KOPT-K1 (cell line): ENCODE data around the gene NEURL2.
"Not testable (repeated sequence)": the region's sequence is repeated elsewhere in the genome, so short reads cannot be mapped to it uniquely, and the experiment has no call there.

Source experiments
- H3K27ac ChIP-seq: fragments of 200-600 bp; sonication (generic); 2 replicates; pipeline ENCODE4 v1.5.1; 2016; ENCODE audit warnings: antibody characterized with exemption, mild to moderate bottlenecking, low read depth, low read length; ENCODE audit not compliant: poor library complexity, severe bottlenecking
- H3K36me3 ChIP-seq: fragments of 200-600 bp; sonication (generic); 2 replicates; pipeline ENCODE4 v1.5.1; 2017; ENCODE audit warnings: antibody characterized with exemption, mild to moderate bottlenecking, low read length, moderate library complexity; ENCODE audit not compliant: insufficient read depth
- H3K9me3 ChIP-seq: fragments of 200-600 bp; sonication (generic); 2 replicates; pipeline ENCODE4 v1.5.1; 2017; ENCODE audit warnings: antibody characterized with exemption, low read length, mild to moderate bottlenecking; ENCODE audit not compliant: insufficient read depth, poor library complexity, severe bottlenecking

The NEURL2 gene, protein sequence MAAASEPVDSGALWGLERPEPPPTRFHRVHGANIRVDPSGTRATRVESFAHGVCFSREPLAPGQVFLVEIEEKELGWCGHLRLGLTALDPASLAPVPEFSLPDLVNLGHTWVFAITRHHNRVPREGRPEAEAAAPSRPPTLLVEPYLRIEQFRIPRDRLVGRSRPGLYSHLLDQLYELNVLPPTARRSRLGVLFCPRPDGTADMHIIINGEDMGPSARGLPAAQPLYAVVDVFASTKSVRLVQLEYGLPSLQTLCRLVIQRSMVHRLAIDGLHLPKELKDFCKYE

GRCh38 chr20:45890985-45891983 lies at the start of gene NEURL2, which contains the start of gene CTSA:
Gene NEURL2, minus strand, starts transcription at chr20:45891208. Its CDS starts 217 bp downstream, at chr20:45890991.
Gene CTSA, plus strand, starts transcription at chr20:45891335. Its CDS starts 234 bp downstream, at chr20:45891569.
- peaks cover 38% of the 10 kb centered on the region for H3K36me3 ChIP-seq
- peak within 1 kb of the TSS; percentile 69 for H3K27ac ChIP-seq
- no peaks in the 10 kb centered on the region for H3K9me3 ChIP-seq

- no peak overlapping the region for H3K27ac ChIP-seq
- no peaks in the 10 kb centered on the region for H3K9me3 ChIP-seq
- H3K36me3 ChIP-seq: peaks cover 87% of the 10 kb centered on the region
Measured at GRCh38 chr20:45940469-45940868, 49.5 kb upstream of the NEURL2 start.

DNA sequence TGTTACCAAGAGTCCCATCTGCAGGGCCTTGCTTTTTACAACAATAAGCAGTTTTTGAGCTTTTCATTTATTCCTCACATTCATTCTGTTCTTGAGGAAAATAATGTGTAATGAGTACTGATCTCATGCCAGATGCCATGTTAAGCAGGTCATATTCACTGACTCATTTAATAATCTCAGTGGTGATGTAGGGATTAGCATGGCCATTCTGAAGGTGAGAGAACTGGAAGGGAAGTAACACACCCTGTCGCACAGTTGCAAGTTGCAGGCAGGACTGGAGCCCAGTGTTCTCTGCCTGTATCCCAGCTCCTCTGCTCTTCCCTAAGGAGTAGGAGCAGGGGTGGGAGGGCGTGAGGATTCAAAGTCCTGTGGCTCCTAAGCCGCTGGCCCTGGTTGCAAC lies 49.0 kb upstream of the NEURL2 start:
- peaks cover 83% of the 10 kb centered on the region for H3K36me3 ChIP-seq
- H3K9me3 ChIP-seq: no peaks in the 10 kb centered on the region
- no peak overlapping the region for H3K27ac ChIP-seq

- Histone ChIP-seq H3K9me3 (no peaks in the 10 kb centered on the region), H3K36me3 (peaks cover 71% of the 10 kb centered on the region), H3K27ac (no peak overlapping the region)
Measured at GRCh38 chr20:45938727-45939438, 47.9 kb upstream of the NEURL2 start.

- H3K36me3 ChIP-seq: peaks cover 60% of the 10 kb centered on the region
- H3K9me3 ChIP-seq: no peaks in the 10 kb centered on the region
- no peak overlapping the region for H3K27ac ChIP-seq
Measured at GRCh38 chr20:45937765-45938164, 46.8 kb upstream of the NEURL2 start.

GRCh38 chr20:45935416-45936046 lies 44.5 kb upstream of the NEURL2 start:
- H3K36me3 ChIP-seq: peaks cover 41% of the 10 kb centered on the region
- no peaks in the 10 kb centered on the region for H3K9me3 ChIP-seq
- H3K27ac ChIP-seq: peak overlapping the region; percentile 97

- Histone ChIP-seq H3K27ac (peak within 1 kb of the TSS; percentile 97), H3K9me3 (no peaks in the 10 kb centered on the region), H3K36me3 (peaks cover 33% of the 10 kb centered on the region)
Measured at GRCh38 chr20:45934586-45935415, 43.8 kb upstream of the NEURL2 start, which contains the start of gene PCIF1. Gene PCIF1, plus strand, starts transcription at chr20:45934683. Its CDS starts 4,317 bp downstream, at chr20:45939000.

- H3K9me3 ChIP-seq: no peaks in the 10 kb centered on the region
- peaks cover 26% of the 10 kb centered on the region for H3K36me3 ChIP-seq
- peak overlapping the region; percentile 97 for H3K27ac ChIP-seq
Measured at GRCh38 chr20:45934046-45934585, 43.1 kb upstream of the NEURL2 start.

DNA sequence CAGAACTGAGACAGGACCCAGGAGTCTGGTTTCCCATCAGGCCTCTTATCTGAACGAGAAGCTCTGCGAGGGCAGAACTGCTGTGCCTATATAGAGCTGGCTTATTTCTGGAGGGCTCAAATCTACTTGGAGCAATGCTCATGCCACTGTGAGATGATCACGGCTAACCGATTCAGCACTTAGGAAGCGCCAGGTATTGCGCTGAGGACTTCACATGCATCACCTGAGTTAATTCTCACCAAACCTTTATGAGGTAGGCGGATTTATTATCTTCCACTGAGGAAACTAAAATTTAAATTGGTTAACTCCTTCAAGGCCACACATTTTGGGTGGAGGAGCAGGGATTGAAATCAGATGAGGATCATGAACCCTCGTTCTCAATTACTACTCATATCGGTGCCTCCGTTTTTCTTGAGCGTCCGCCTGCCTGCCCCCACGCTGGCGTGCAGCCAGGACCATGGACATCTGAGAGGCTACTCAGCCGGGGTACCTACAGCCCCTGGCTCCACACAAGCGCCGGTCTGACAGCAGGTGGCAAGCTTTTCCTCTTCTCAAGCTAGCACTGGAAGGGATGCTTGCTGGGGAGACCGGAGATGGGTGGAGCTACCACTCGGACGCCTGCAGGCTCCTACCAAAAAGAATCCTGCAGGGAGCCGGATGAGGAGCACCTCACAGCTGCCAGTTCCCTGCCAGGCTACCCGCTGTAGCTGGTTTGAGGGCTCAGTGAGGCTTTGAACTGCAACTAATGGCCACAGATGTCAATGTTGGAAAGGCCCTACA lies 42.4 kb upstream of the NEURL2 start:
- Histone ChIP-seq H3K9me3 (no peaks in the 10 kb centered on the region), H3K36me3 (peaks cover 20% of the 10 kb centered on the region), H3K27ac (peak overlapping the region; percentile 97)

DNA sequence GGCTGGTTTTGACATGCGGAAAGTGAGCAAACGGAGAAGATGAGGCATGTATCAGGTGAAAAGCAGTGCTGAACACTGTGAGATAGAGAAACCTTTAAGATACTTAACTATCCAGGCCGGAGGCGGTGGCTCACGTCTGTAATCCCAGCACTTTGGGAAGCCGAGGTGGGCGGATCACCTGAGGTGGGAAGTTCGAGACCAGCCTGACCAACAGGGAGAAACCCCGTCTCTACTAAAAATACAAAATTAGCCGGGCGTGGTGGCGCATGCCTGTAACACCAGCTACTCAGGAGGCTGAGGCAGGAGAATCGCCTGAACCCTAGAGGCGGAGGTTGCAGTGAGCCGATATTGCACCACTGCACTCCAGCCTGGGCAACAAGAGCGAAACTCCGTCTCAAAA lies 40.7 kb upstream of the NEURL2 start:
- H3K36me3 ChIP-seq, H3K27ac ChIP-seq, H3K9me3 ChIP-seq: not testable (repeated sequence)

DNA sequence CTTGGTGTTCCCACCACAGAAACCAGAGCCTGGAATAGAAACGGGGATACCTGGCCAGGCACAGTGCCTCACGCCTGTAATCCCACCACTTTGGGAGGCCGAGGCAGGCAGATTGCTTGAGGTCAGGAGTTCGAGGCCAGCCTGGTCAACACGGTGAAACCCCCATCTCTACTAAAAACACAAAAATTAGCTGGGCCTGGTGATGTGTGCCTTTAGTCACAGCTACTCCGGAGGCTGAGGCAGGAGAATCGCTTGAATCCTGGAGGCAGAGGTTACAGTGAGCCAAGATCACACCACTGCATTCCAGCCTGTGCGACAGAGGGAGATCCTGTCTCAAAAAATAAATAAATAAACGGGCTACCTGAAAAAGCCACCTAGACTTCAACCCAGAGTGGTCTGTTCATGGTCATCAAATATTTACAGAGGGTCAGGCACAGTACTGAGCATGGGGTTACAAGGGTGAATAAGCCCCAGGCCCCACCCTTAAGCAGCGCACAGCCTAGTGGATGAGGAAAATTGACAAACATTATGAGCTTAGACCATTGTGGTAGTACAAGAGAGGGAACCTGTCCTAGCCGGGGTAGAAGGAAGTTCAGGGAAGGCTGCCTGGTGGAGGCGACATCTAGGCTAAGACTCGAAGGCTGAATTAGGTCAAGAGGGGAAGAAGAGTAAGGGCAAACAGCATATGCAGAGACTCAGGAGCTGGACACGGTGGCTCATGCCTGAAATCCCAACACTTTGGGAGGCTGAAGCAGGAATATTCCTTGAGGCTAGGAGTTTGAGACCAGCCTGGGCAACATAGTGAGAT lies 36.3 kb upstream of the NEURL2 start:
- H3K36me3 ChIP-seq: no peaks in the 10 kb centered on the region
- H3K9me3 ChIP-seq: no peaks in the 10 kb centered on the region
- no peak overlapping the region for H3K27ac ChIP-seq

GRCh38 chr20:45926731-45927070 lies 35.7 kb upstream of the NEURL2 start:
- H3K36me3 ChIP-seq: no peaks in the 10 kb centered on the region

More at GRCh38 chr20:45926731-45927070, 35.7 kb upstream of the NEURL2 start:
- H3K9me3 ChIP-seq: no peaks in the 10 kb centered on the region
- H3K27ac ChIP-seq: no peak overlapping the region
